ENCODE results near the gene ZC2HC1B.

GRCh38 chr6:143964674-143965081 is 100.4 kb downstream of the ZC2HC1B start:
- TF ChIP-seq CTCF (IDR thresholded peaks at IDR 0.05; ENCODE audit: low read depth, low read length, poor library complexity, severe bottlenecking) (no peak), EZH2phosphoT487 (IDR thresholded peaks at IDR 0.05; ENCODE audit: borderline replicate concordance, low read length) (no peak)

Data from DOHH2 (cell line).